Neutrophil (primary cell): ENCODE measurements around the gene COQ10A.

ENCODE experiments used
- H3K27ac ChIP-seq: fragments of 200-600 bp; sonication (generic); 2 replicates; pipeline ENCODE4 v1.5.1; 2016; ENCODE audit warnings: mild to moderate bottlenecking, moderate library complexity
- H3K27me3 ChIP-seq: fragments of 200-600 bp; sonication (generic); 2 replicates; pipeline ENCODE4 v1.6.0; 2016; ENCODE audit warnings: mild to moderate bottlenecking
- H3K36me3 ChIP-seq: fragments of 200-600 bp; sonication (generic); 2 replicates; pipeline ENCODE4 v1.5.1; 2017
- H3K4me1 ChIP-seq, 2 experiments: fragments of 200-600 bp in 1 of 2; sonication (generic) in 1 of 2; 1 replicate in 1 of 2; 2 replicates in 1 of 2; pipeline versions ENCODE4 v1.5.1 to v1.6.1; 2013 to 2016; ENCODE audit warnings: low read depth in 1 of 2, low read length in 1 of 2, mild to moderate bottlenecking in 1 of 2, moderate library complexity in 1 of 2; ENCODE audit not compliant: control insufficient read depth in 1 of 2, insufficient read depth in 1 of 2
- H3K4me3 ChIP-seq, 2 experiments: fragments of 200-600 bp in 1 of 2; sonication (generic) in 1 of 2; 1 replicate in 1 of 2; 2 replicates in 1 of 2; pipeline ENCODE4 v1.5.1; 2013 to 2016; ENCODE audit warnings: low read depth in 1 of 2, low read length in 1 of 2, mild to moderate bottlenecking in 1 of 2, moderate library complexity in 1 of 2
- H3K9me3 ChIP-seq: fragments of 200-600 bp; sonication (generic); 2 replicates; pipeline ENCODE4 v1.5.1; 2016
- TF ChIP-seq, protein P1 (sequence below): fragments of 200-600 bp; sonication (generic); IDR thresholded peaks from 2 replicates; pipeline ENCODE4 v1.5.1; 2016; ENCODE audit warnings: antibody characterized with exemption

Gene COQ10A

DNA sequence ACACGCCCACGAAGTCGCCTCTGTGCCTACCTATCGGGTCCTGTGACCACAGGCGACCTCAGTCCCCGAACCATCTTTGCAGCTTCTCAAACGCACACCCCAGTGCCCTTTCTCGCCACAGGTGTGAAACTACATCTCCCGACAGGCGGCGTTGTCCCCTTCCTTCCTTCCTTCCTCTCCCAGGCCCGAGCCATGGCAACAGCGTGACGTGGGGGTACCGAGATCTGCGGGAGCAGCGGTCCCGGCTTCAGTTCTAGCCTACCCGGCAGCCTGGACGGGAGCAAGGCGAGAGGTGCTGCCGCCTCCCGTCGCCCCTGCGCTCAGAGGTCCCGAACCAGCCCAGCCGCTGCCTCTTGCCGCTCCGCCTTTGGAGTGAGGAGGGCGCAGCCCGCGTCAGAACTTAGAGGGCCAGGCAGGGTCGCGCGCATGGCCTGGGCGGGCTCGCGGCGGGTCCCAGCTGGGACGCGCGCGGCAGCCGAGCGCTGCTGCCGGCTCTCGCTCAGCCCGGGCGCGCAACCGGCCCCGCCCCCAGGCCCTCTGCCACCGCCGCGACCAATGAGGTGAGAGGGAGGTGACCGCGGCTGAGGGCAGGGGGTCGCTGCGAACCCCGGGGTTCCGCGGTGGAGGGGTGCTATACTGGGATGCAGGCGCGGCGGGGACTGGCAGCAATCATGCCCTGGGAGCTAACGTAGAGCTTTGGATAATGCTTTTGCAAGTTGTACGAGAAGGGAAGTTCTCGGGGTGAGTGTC lies at the start of gene COQ10A:
Gene COQ10A (plus strand): TSS at position 250 of the 750 bp plus-strand sequence. CDS start 177 bp downstream, at position 427.
- peaks cover 17 to 19% of the 10 kb centered on the region in 2 experiments for H3K4me1 ChIP-seq
- TF ChIP-seq, protein P1, sequence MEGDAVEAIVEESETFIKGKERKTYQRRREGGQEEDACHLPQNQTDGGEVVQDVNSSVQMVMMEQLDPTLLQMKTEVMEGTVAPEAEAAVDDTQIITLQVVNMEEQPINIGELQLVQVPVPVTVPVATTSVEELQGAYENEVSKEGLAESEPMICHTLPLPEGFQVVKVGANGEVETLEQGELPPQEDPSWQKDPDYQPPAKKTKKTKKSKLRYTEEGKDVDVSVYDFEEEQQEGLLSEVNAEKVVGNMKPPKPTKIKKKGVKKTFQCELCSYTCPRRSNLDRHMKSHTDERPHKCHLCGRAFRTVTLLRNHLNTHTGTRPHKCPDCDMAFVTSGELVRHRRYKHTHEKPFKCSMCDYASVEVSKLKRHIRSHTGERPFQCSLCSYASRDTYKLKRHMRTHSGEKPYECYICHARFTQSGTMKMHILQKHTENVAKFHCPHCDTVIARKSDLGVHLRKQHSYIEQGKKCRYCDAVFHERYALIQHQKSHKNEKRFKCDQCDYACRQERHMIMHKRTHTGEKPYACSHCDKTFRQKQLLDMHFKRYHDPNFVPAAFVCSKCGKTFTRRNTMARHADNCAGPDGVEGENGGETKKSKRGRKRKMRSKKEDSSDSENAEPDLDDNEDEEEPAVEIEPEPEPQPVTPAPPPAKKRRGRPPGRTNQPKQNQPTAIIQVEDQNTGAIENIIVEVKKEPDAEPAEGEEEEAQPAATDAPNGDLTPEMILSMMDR, result peak; percentile 61
- H3K27ac ChIP-seq, result peak within 1 kb of the TSS; percentile 89
- peak within 1 kb of the TSS; percentile 79 to 80 for H3K4me3 ChIP-seq
- no peaks in the 10 kb centered on the region for H3K9me3 ChIP-seq
- peaks cover 21% of the 10 kb centered on the region for H3K36me3 ChIP-seq
- no peaks in the 10 kb centered on the region for H3K27me3 ChIP-seq

DNA sequence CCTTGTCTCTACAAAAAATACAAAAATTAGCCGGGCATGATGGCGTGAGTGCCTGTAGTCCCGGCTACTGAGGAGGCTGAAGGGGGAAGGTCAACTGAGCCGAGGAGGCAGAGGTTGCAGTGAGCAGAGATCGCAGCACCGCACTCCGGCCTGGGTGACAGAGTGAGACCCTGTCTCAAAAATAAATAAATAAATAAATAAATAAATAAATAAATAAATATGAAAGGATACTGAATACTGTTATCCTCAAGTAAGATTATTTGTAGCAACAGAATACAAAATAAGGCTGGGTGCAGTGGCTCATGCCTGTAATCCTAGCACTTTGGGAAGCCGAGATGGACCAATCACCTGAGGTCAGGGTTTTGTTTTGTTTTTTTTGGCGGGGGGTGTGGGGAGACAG lies 46.9 kb upstream of the COQ10A start:
- Histone ChIP-seq H3K9me3 (no peaks in the 10 kb centered on the region), H3K27me3 (no peaks in the 10 kb centered on the region), H3K4me1 (peaks cover 47 to 48% of the 10 kb centered on the region in 2 experiments), H3K4me3 (peak overlapping the region in 1 of 2 experiments; percentile 84), H3K27ac (peak overlapping the region; percentile 93), H3K36me3 (peaks cover 28% of the 10 kb centered on the region)
- TF ChIP-seq, protein P1, result no peak

DNA sequence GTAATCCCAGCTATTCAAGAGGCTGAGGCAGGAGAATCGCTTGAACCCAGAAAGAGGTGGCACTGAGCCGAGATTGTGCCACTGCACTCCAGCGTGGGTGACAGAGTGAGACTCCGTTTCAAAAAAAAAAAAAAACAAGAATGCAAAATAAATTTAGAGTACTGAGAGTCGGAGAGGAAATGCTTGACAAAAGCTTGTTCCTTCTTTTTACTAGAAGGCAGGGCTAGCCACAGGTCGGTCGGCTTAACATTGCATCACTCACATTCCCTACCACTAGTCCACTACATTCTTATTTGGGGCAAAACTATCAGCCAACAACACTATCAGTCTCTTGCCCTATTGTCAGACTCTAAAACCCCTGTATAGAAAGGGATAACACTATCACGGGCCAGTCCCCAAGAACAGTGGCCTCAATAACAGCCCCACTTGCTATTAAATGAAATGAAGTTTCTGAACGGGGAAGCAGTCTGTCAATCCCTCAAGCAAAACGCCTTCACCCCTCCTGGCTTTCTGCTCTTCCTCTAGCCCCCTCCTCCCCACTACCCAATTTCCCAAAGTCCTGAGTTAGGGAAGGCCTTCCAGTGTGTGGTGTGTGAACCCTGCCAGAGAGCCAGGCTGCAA lies 46.0 kb upstream of the COQ10A start:
- TF ChIP-seq, protein P1, result no peak
- Histone ChIP-seq H3K4me1 (peaks cover 48% of the 10 kb centered on the region in 2 experiments), H3K27ac (peak overlapping the region; percentile 93), H3K4me3 (peak overlapping the region; percentile 84 to 85), H3K36me3 (peaks cover 19% of the 10 kb centered on the region), H3K9me3 (no peaks in the 10 kb centered on the region), H3K27me3 (no peaks in the 10 kb centered on the region)

DNA sequence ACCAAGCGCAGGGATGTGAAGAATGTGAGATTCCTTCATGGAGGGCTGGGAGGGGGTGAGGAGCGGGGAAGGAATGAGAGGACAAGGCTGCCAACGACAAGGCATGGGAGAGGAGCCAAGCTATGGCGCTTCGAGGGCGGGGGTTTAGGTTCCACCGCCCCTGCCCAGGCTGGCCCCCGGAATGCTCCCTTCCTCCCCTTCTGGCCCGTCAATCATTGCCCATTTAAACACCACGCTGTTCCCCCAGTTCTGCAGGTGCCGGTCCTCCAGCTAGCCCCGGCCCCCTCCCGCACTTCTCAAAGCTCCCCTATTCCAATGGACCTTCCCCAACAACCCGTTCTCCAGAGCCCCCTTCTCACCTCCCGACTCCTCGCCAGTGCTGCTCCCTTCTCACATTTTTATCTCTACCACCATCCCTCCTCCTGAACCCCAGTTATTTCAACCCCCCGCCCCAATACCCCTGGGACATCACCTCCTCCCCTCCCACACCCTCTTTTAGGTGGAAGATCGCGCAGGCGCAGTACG lies 45.4 kb upstream of the COQ10A start:
- H3K4me3 ChIP-seq, result peak overlapping the region; percentile 84 to 85
- no peaks in the 10 kb centered on the region for H3K27me3 ChIP-seq
- peak overlapping the region; percentile 93 for H3K27ac ChIP-seq
- peaks cover 48% of the 10 kb centered on the region in 2 experiments for H3K4me1 ChIP-seq
- peaks cover 14% of the 10 kb centered on the region for H3K36me3 ChIP-seq
- no peaks in the 10 kb centered on the region for H3K9me3 ChIP-seq
- TF ChIP-seq, protein P1, result no peak

DNA sequence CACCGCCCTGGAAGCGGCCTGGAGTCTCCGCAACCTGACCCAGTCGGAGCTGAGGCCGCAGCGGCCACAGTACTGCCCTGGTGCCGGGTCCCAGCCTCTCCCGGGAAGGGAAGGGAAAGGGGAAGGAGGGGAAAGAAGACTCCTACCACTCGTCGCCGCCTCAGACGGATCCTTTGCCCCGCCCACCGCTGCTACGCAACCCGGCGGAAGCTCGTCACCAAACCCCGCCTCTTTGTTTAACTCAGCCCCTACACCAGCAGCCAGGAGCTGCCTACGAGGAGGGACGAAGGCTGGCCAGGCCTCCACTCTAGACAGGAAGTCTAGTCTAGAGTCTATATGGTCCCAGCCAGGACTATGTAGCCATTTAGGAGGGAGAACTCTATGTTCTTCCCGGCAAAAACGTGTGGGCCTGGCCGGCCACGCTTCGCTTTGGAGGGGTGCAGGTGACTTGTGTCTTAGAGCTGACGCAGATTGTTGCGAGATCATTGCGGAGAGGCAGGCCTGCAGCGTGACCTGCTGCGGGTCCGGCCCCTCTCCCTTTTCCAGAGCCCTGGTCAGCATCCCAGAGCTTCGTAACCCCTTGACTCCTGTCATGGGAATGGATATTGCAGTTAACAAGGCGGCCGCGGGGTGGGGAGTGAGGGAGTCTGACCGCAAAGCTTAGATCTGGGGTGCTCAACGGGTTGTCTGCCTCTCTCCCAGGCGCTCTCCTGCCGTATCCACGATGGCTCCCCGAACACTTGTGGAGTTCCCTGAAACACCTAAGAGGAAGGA lies 44.8 kb upstream of the COQ10A start, which contains the start of gene RNF41:
Gene RNF41 (minus strand): TSS at position 166 of the 774 bp plus-strand sequence. CDS start 7,875 bp downstream, outside the sequence.
- Histone ChIP-seq H3K4me1 (peaks cover 48% of the 10 kb centered on the region in 2 experiments), H3K27me3 (no peaks in the 10 kb centered on the region), H3K4me3 (peak within 1 kb of the TSS; percentile 84 to 85), H3K9me3 (no peaks in the 10 kb centered on the region), H3K27ac (peak within 1 kb of the TSS; percentile 93), H3K36me3 (peaks cover 8% of the 10 kb centered on the region)
- TF ChIP-seq, protein P1, result peak; percentile 38
